GM18868 (cell line): ENCODE measurements around the gene TSPAN4.

Experiments used
- ATAC-seq: cut with Tn5 transposase; IDR thresholded peaks from one replicate; pipeline ENCODE4 v1.9.1; 2021; ENCODE audit warnings: mild to moderate bottlenecking, moderate library complexity; ENCODE audit not compliant: unreplicated experiment

TSPAN4 gene

GRCh38 chr11:862696-863022 lies 20.0 kb downstream of the TSPAN4 start:
- no peak for ATAC-seq

DNA sequence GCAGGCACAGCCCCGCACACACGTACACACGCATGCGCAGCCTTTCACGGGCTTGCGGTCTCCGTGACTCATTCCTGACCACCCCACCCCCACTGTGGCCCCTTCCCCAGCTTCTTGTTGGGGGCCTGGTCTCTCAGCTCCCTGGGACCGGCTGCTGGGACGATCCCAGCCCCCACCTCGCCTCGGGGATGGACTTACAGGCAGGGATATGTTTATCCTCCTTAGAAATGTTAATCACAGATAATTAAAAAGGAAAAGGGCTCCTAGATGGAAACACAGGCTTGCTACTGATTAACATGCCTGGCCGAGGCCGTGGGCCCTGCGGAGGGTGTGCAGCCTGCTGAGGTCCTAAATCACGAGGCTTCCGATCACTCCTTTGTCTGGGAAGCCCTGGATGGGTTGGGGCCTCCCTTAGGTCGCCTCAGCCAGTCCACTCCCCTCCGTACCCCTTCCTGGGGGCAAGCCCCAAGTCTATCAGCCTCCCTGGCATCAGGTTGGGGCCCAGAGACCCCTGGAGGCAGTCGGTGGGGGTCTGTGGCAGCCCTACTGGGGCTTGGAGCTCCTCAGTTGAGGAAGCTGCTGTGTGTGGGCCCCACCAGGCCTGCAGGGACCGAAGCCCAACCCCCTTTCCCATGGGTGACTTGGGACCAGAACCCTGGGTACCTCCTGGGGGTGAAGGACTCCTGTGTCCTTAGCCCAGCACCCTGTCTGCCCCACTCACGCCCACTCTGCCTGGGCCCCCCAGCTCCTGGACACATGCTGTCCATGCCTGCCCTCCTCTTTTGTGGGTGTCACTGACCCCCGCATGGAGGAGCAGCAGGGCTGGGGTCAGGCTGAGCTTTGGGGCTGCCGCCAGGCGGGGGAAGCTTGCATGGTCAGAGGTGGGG lies 20.6 kb downstream of the TSPAN4 start:
- no peak for ATAC-seq

GRCh38 chr11:863910-864827 lies 21.5 kb downstream of the TSPAN4 start:
- ATAC-seq, result no peak

DNA sequence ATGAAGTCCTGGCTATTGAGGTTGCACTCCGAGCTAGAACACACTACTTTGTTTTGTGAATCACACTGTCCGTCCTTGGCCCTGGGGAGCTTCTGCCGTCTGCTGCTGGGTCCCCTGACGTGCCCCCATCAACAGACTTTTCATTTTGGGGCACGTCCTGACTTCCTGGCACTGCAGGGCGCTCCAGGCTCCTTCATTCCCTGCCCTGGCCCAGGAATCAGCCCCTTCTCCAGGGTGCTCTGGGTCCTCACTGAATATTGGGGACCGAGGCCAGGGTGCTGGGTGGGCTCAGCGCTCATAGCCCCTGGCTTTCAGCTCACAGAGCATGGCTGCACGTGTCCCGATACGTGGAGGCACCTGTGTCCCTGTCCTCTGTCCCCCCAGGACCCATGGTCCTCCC lies 22.2 kb downstream of the TSPAN4 start:
- ATAC-seq, result no peak

DNA sequence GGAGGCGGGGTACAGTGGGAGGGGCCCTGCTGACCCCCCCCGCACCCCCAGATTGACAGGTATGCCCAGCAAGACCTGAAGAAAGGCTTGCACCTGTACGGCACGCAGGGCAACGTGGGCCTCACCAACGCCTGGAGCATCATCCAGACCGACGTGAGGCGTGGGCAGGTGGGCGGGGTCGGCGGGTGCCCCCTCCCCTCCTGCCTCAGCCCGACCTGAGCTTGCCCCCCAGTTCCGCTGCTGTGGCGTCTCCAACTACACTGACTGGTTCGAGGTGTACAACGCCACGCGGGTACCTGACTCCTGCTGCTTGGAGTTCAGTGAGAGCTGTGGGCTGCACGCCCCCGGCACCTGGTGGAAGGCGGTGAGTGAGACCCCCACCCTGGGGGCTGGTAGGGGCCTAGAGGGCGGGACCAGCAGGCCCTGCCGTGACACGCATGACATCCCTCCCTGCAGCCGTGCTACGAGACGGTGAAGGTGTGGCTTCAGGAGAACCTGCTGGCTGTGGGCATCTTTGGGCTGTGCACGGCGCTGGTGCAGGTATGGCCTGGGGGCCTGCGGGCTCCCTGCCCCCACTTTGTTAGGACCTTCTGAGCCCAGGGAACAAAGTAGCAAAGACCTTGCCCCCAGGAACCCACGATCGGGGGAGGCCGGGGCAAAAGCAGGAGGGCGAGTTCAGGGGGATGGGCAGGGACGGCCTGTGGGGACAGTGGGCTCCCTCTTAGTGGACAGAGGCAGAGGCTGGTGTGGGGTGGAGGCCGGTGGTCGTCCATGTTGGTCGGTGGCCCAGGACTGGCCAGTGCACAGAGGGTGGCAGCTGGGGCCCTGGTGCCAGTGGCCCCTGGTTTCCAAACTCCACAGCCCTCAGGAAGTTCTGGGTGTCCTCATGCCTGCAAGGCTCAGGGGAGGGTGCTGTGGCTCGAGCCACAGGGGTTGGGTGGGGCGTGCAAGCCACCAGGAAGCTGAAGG lies 23.1 kb downstream of the TSPAN4 start:
- no peak for ATAC-seq

GRCh38 chr11:866481-866880 lies 23.8 kb downstream of the TSPAN4 start:
- no peak for ATAC-seq

DNA sequence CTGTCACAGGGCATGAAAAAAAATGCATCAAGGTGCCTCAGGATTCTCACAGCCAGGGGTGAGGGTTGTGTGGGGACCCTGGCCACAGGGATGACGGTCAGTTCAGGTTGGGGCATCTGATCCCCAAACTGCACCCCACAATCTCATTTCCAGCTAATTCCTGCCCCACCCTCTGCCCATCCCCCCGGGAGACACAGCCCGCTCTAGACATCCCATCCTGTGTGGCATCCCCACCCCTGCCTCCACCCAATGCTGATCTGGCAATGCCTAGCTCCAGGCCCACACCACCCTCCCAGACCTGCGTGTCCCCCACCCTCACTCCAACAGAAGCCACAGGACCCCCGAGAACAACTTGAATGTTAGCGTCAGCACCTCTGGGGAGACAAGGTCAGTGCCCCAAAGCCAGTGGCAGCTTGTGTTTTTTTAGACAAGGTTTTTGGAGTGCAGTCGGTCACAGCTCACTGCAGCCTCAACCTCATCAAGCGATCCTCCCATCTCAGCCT lies 25.3 kb downstream of the TSPAN4 start:
- no peak for ATAC-seq

GRCh38 chr11:868394-868793 lies 25.7 kb downstream of the TSPAN4 start:
- ATAC-seq, result no peak

DNA sequence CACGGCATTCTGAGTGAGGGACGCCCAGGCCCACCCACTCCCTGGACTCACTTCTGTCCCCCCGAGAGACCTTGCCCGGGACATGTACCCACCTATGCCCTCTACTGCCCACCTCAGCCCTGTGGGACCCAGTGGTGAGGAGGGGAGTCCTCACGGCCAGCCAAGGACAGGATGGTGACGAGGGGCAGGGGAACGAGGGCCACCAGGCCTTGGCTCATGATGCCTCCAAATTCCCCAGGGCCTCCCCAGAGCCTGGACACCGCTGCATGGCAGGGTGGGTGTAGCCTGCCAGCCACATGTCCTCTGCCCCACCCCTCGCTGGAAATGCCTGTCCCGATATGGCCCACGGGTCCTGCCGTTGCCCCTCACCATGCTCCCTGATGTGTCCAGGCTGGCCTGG lies 26.1 kb downstream of the TSPAN4 start:
- ATAC-seq, result no peak

GRCh38 chr11:869399-870126 lies 26.9 kb downstream of the TSPAN4 start:
- no peak for ATAC-seq

DNA sequence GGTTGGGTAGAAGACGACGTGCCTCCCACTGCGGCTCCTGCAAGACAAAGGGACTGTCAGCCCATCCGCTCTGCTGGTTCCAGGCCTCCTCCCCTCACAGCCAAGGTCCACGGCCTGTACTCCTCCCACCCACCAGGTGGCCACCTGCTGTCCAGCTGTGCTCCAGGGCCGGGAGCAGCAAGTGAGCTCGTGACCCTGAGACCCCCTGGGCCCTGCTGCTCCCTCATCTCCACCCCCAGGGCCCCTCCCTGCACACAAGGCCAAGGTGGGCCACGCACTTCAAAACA lies 27.4 kb downstream of the TSPAN4 start:
- ATAC-seq, result no peak

- no peak for ATAC-seq
Observed at GRCh38 chr11:870418-870817, 27.8 kb downstream of the TSPAN4 start.

DNA sequence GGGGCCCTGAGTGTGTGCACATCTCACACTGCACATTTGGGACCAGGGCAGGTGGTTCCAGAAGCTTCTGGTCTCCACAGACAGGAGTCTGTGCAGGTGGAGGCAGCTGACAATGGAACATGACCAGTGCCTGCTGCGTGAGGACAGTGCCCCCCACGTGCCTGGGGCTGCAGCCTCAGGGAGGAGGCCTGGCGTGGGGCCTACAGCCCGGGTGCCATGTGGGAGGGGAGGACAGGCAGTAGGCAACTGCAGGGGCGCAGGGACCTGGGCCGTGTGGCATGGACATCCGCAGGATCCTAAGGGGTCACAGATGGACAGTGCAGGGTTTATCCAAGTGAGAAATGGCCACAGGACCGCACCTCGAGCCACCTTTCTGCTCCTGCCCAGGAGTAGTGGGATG lies 28.8 kb downstream of the TSPAN4 start:
- no peak for ATAC-seq

GRCh38 chr11:872799-873198 lies 30.1 kb downstream of the TSPAN4 start:
- no peak for ATAC-seq

DNA sequence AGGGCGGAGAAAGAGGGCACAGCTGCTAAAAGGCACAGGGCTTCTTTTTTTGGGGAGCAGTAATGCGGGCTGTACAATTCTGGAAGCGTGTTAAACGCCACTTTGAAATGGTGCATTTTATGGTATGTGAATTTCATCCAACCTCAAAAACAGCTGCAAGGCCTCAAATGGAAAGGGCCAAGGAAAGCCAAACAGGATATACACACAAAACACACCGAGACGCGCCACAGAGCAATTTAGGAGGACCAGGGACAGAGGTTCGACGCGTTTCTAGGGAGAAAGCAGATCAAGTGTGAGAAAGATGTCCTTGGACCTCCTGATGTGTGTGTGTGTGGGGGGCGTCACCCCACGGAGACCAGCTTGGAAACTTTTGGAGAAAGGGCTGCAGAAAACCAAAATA lies 31.1 kb downstream of the TSPAN4 start:
- ATAC-seq, result no peak

DNA sequence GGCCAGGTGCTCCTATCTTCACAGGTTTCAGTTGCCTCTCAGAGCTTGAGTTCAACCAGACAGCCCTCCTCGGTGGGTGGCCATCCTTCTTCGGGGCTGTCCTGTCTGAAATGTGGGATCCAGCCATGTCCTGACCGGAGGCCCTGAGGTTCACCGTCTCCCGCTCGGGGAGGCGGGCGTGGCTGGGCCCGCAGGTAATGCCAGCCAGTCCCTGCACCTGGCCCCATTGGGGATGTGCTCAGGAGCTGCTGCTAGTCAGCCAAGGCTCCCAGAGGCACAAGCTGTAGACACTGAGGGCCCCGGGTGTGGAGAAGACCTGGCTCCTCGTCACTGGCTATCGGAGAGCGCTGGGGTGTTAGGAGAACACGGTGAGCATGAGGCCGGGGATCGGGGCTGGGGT lies 32.6 kb downstream of the TSPAN4 start:
- ATAC-seq, result no peak

GRCh38 chr11:875769-876301 lies 33.2 kb downstream of the TSPAN4 start:
- ATAC-seq, result no peak

DNA sequence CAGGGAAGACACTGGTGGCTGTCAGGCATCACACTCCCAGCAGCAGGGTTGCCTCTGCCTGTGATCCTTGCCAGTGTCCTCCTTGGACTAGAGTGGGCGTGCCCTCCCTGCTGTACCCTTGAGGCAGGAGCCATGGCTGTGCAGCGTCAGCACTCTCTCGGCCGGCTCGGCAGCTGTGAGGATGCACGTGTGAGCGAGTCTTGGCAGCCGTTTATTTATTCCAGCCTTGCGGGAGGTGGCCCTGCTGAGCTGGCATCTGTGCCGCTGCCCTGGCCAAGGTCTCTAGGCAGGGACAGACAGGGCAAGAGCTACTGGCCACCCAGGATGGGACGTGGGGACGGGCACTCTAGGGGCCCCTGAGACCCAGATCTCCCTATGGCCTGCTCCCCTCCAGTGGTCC lies 33.9 kb downstream of the TSPAN4 start:
- no peak for ATAC-seq

DNA sequence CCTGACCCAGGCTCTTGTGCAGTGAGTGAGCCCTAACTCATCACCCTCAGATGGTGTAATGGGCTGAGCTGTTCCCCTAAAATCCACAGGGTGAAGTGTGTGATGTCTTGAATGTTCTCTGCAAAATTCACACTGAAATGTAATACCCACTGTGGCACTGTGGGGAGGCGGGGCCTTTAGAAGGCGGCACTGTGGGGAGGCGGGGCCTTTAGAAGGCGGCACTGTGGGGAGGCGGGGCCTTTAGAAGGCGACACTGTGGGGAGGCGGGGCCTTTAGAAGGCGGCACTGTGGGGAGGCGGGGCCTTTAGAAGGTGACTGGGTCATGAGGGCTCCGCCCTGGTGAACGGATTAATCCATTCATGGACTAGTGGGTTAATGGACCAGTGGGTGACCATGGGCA lies 34.9 kb downstream of the TSPAN4 start:
- no peak for ATAC-seq

GRCh38 chr11:880447-880846 lies 37.8 kb downstream of the TSPAN4 start:
- ATAC-seq, result no peak
